ENCODE data around the gene GRIN3A. TPM values are rescaled to one million over a fixed set of nuclear protein-coding genes. Genes with fewer than 3 reads are reported as not detected.

Gene GRIN3A
- total RNA-seq, 3 donors from 2014 or later (not counting 1 experiment from before 2014, with no cell fraction given), result not detected

GRCh38 chr9:101639785-101640665 is 98.4 kb downstream of the GRIN3A start:
- Histone ChIP-seq H3K27me3 (ENCODE audit: control insufficient read depth, insufficient read depth, low read length) (no peaks in the 10 kb centered on the region), H3K4me3 (ENCODE audit: low read length) (no peak overlapping the region), H3K27ac (ENCODE audit: low read length) (no peak overlapping the region), H3K9me3 (ENCODE audit: control insufficient read depth, insufficient read depth, low read length) (no peaks in the 10 kb centered on the region), H3K36me3 (ENCODE audit: control insufficient read depth, insufficient read depth, low read length) (no peaks in the 10 kb centered on the region), H3K4me1 (ENCODE audit: control insufficient read depth, insufficient read depth, low read length) (no peaks in the 10 kb centered on the region)
- Mint-ChIP-seq H3K27me3 (ENCODE audit: low read depth in 2 of 2) (no peaks in the 10 kb centered on the region), H3K4me1 (no peaks in the 10 kb centered on the region), H3K27ac (no peak overlapping the region), H3K9me3 (peaks cover 1 to 5% of the 10 kb centered on the region in 2 donors), H3K36me3 (no peaks in the 10 kb centered on the region), H3K4me3 (no peak overlapping the region)
- no peak for DNase-seq
- ATAC-seq, result no peak
- intact Hi-C loops (cut with micrococcal nuclease), result no loop called here
- no CpG with 5 or more reads among the region's 2 CpGs for WGBS (ENCODE audit: insufficient coverage)
- no peak for TF ChIP-seq CTCF (IDR thresholded peaks at IDR 0.05)

- no peak overlapping the region for H3K27ac ChIP-seq (ENCODE audit: low read length)
- Mint-ChIP-seq H3K4me1 (no peaks in the 10 kb centered on the region), H3K27ac (no peak overlapping the region), H3K9me3 (peaks cover 0 to 5% of the 10 kb centered on the region in 2 donors), H3K36me3 (no peaks in the 10 kb centered on the region), H3K27me3 (ENCODE audit: low read depth in 2 of 2) (no peaks in the 10 kb centered on the region), H3K4me3 (no peak overlapping the region)
- H3K9me3 ChIP-seq (ENCODE audit: control insufficient read depth, insufficient read depth, low read length), result no peaks in the 10 kb centered on the region
- no peaks in the 10 kb centered on the region for H3K36me3 ChIP-seq (ENCODE audit: control insufficient read depth, insufficient read depth, low read length)
- no peak overlapping the region for H3K4me3 ChIP-seq (ENCODE audit: low read length)
- ATAC-seq (no peak), DNase-seq (no peak)
- intact Hi-C loops (cut with micrococcal nuclease), result no loop called here
- TF ChIP-seq CTCF (IDR thresholded peaks at IDR 0.05), result no peak
- 56% methylated on average over 1 of the region's 1 CpG for WGBS (ENCODE audit: insufficient coverage)
- H3K4me1 ChIP-seq (ENCODE audit: control insufficient read depth, insufficient read depth, low read length), result no peaks in the 10 kb centered on the region
- H3K27me3 ChIP-seq (ENCODE audit: control insufficient read depth, insufficient read depth, low read length), result no peaks in the 10 kb centered on the region
Observed at GRCh38 chr9:101639311-101639710, 99.1 kb downstream of the GRIN3A start.

- no peaks in the 10 kb centered on the region for H3K27me3 Mint-ChIP-seq (ENCODE audit: low read depth in 2 of 2)
- H3K4me3 ChIP-seq (ENCODE audit: low read length), result no peak overlapping the region
- TF ChIP-seq CTCF (IDR thresholded peaks at IDR 0.05), result no peak
- intact Hi-C loops (cut with micrococcal nuclease), result no loop called here
- H3K4me3 Mint-ChIP-seq, result no peak overlapping the region
- H3K4me1 ChIP-seq (ENCODE audit: control insufficient read depth, insufficient read depth, low read length), result no peaks in the 10 kb centered on the region
- no peaks in the 10 kb centered on the region for H3K36me3 ChIP-seq (ENCODE audit: control insufficient read depth, insufficient read depth, low read length)
- no peaks in the 10 kb centered on the region for H3K4me1 Mint-ChIP-seq
- H3K27ac Mint-ChIP-seq, result no peak overlapping the region
- ATAC-seq (no peak), DNase-seq (no peak)
- no peaks in the 10 kb centered on the region for H3K36me3 Mint-ChIP-seq
- WGBS (ENCODE audit: insufficient coverage), result 3% methylated on average over 2 of the region's 3 CpGs
- no peak overlapping the region for H3K27ac ChIP-seq (ENCODE audit: low read length)
- H3K9me3 Mint-ChIP-seq, result peaks cover 0 to 3% of the 10 kb centered on the region in 2 donors
- H3K9me3 ChIP-seq (ENCODE audit: control insufficient read depth, insufficient read depth, low read length), result no peaks in the 10 kb centered on the region
- H3K27me3 ChIP-seq (ENCODE audit: control insufficient read depth, insufficient read depth, low read length), result no peaks in the 10 kb centered on the region
Observed at GRCh38 chr9:101636247-101636646, 102.2 kb downstream of the GRIN3A start.
